ENCODE data around the gene PHACTR3.
"Not testable (repeated sequence)": the region's sequence is repeated elsewhere in the genome, so short reads cannot be mapped to it uniquely, and the experiment has no call there.

The PHACTR3 gene

GRCh38 chr20:59589086-59589684, 15.2 kb upstream of the PHACTR3 start:
- no peak for DNase-seq (ENCODE audit: low spot score)

GRCh38 chr20:59591061-59591460, 13.3 kb upstream of the PHACTR3 start:
- no peak for DNase-seq (ENCODE audit: low spot score)

GRCh38 chr20:59596690-59597089, 7.7 kb upstream of the PHACTR3 start:
- no peak for DNase-seq (ENCODE audit: low spot score)

GRCh38 chr20:59597240-59597639, 7.1 kb upstream of the PHACTR3 start:
- no peak for DNase-seq (ENCODE audit: low spot score)

- peak; percentile 21 for DNase-seq (ENCODE audit: low spot score)
These were observed 5.6 kb upstream of the PHACTR3 start for GRCh38 chr20:59598625-59599310.

- DNase-seq (ENCODE audit: low spot score) = no peak
These were observed 4.4 kb upstream of the PHACTR3 start for GRCh38 chr20:59599941-59600340.

GRCh38 chr20:59600472-59600871, 3.9 kb upstream of the PHACTR3 start:
- DNase-seq (ENCODE audit: low spot score) = no peak

GRCh38 chr20:59602546-59603080, 1.7 kb upstream of the PHACTR3 start:
- no peak for DNase-seq (ENCODE audit: low spot score)

- DNase-seq (ENCODE audit: low spot score) = no peak
These were observed 1.2 kb upstream of the PHACTR3 start for GRCh38 chr20:59603176-59603575.

GRCh38 chr20:59604741-59605600, 631 bp downstream of the PHACTR3 start:
- DNase-seq (ENCODE audit: low spot score) = no peak

- no peak for DNase-seq (ENCODE audit: low spot score)
These were observed 1.4 kb downstream of the PHACTR3 start for GRCh38 chr20:59605601-59606364.

GRCh38 chr20:59606566-59606965, 2.2 kb downstream of the PHACTR3 start:
- DNase-seq (ENCODE audit: low spot score) = no peak

GRCh38 chr20:59608396-59608795, 4.1 kb downstream of the PHACTR3 start:
- no peak for DNase-seq (ENCODE audit: low spot score)

- no peak for DNase-seq (ENCODE audit: low spot score)
These were observed 4.5 kb downstream of the PHACTR3 start for GRCh38 chr20:59608871-59609270.

- DNase-seq (ENCODE audit: low spot score) = no peak
These were observed 6.9 kb downstream of the PHACTR3 start for GRCh38 chr20:59611286-59611685.

GRCh38 chr20:59613861-59614260, 9.5 kb downstream of the PHACTR3 start:
- DNase-seq (ENCODE audit: low spot score) = no peak

GRCh38 chr20:59614714-59615113, 10.4 kb downstream of the PHACTR3 start:
- no peak for DNase-seq (ENCODE audit: low spot score)

GRCh38 chr20:59616306-59616705, 12.0 kb downstream of the PHACTR3 start:
- DNase-seq (ENCODE audit: low spot score) = no peak

- DNase-seq (ENCODE audit: low spot score) = no peak
These were observed 12.9 kb downstream of the PHACTR3 start for GRCh38 chr20:59617221-59617620.

GRCh38 chr20:59618131-59618530, 13.8 kb downstream of the PHACTR3 start:
- DNase-seq (ENCODE audit: low spot score) = no peak

GRCh38 chr20:59618585-59618984, 14.2 kb downstream of the PHACTR3 start:
- not testable (repeated sequence) for DNase-seq (ENCODE audit: low spot score)
